Activated T-helper 9 cell treated with anti-CD3 and anti-CD28 coated beads, Interleukin-2, amount 50 U/mL, for 16 hours (primary cell): ENCODE measurements around the gene QTRT2.

ENCODE experiments used
- DNase-seq: peaks from one replicate; pipeline ENCODE4 v3.0.0-alpha.2; 2020; ENCODE audit warnings: low read depth

QTRT2 gene

GRCh38 chr3:114122027-114122709 lies 65.6 kb downstream of the QTRT2 start:
- no peak for DNase-seq

GRCh38 chr3:114126461-114126860 lies 69.9 kb downstream of the QTRT2 start:
- no peak for DNase-seq

- no peak for DNase-seq
Observed at GRCh38 chr3:114127517-114127916, 71.0 kb downstream of the QTRT2 start.

- no peak for DNase-seq
Observed at GRCh38 chr3:114128231-114128630, 71.7 kb downstream of the QTRT2 start.

- no peak for DNase-seq
Observed at GRCh38 chr3:114128826-114129225, 72.3 kb downstream of the QTRT2 start.

- DNase-seq = no peak
Observed at GRCh38 chr3:114132500-114132899, 76.0 kb downstream of the QTRT2 start.

GRCh38 chr3:114133947-114134346 lies 77.4 kb downstream of the QTRT2 start:
- DNase-seq = no peak
